CD4-positive, alpha-beta T cell treated with Interleukin-1 beta for 1 hour (primary cell): ENCODE measurements around the gene STAP2.
A peak's percentile ranks its signal among the peaks of the same experiment; 100 is the strongest.

Experiments
- DNase-seq, 2 donors: peaks; one replicate each; pipeline ENCODE4 v3.0.0-alpha.2; 2020 to 2022

Gene STAP2

GRCh38 chr19:4338441-4339355, at the start of gene STAP2:
TSS of gene STAP2 (minus strand) at chr19:4338827. CDS start at chr19:4338753, 74 bp downstream.
- peak; percentile 25 to 29 for DNase-seq

GRCh38 chr19:4386041-4386782, 47.6 kb upstream of the STAP2 start:
- DNase-seq: no peak

GRCh38 chr19:4385291-4386040, 46.8 kb upstream of the STAP2 start:
- DNase-seq: no peak

GRCh38 chr19:4380254-4380727, 41.7 kb upstream of the STAP2 start:
- DNase-seq: peak; percentile 60 to 61

- peak; percentile 24 to 33 for DNase-seq
These were observed 41.0 kb upstream of the STAP2 start for GRCh38 chr19:4379383-4380253.

GRCh38 chr19:4378886-4379285, 40.3 kb upstream of the STAP2 start:
- no peak for DNase-seq

- DNase-seq: no peak
These were observed 38.6 kb upstream of the STAP2 start for GRCh38 chr19:4376991-4377781.

GRCh38 chr19:4376671-4376990, 38.0 kb upstream of the STAP2 start:
- DNase-seq: no peak

GRCh38 chr19:4376028-4376670, 37.5 kb upstream of the STAP2 start:
- DNase-seq: no peak

GRCh38 chr19:4375164-4376027, 36.8 kb upstream of the STAP2 start:
- peak in 1 of 2 donors; percentile 47 for DNase-seq

- peak in 1 of 2 donors; percentile 47 for DNase-seq
These were observed 36.0 kb upstream of the STAP2 start for GRCh38 chr19:4374498-4375163.

GRCh38 chr19:4373601-4374497, 35.2 kb upstream of the STAP2 start:
- DNase-seq: peak in 1 of 2 donors; percentile 23

GRCh38 chr19:4373013-4373367, 34.4 kb upstream of the STAP2 start:
- no peak for DNase-seq

GRCh38 chr19:4372165-4373012, 33.8 kb upstream of the STAP2 start:
- no peak for DNase-seq

- no peak for DNase-seq
These were observed 32.9 kb upstream of the STAP2 start for GRCh38 chr19:4371247-4372164.
